ENCODE measurements around the gene HSPB9. TPM values are rescaled to one million over a fixed set of nuclear protein-coding genes. Genes with fewer than 3 reads are reported as not detected.

Gene HSPB9
- total and polyA plus RNA-seq, 2 donors (not counting 3 experiments of a cell fraction or from before 2014, with no cell fraction given), result not detected

GRCh38 chr17:42171831-42172230 lies 49.2 kb downstream of the HSPB9 start:
- dilution Hi-C loops (cut with MboI; ENCODE audit: extremely low pct_ligation_motif_present, low sequenced_read_pairs), result no loop called here
- Histone ChIP-seq H3K27me3 (ENCODE audit: control insufficient read depth in 2 of 2, insufficient read depth in 2 of 2, low read length in 2 of 2) (peaks cover 0 to 5% of the 10 kb centered on the region in 2 experiments), H3K27ac (ENCODE audit: insufficient read depth, low read depth, low read length) (no peak overlapping the region), H3K79me2 (ENCODE audit: control insufficient read depth, insufficient read depth, low read length) (no peaks in the 10 kb centered on the region), H3K4me2 (ENCODE audit: insufficient read depth, low read length) (no peak overlapping the region), H3K36me3 (ENCODE audit: control insufficient read depth in 2 of 2, extremely low read depth in 1 of 2, insufficient read depth in 2 of 2, low read length in 2 of 2) (no peaks in the 10 kb centered on the region), H4K20me1 (replicated peaks; ENCODE audit: control insufficient read depth, extremely low read depth, insufficient read depth, low read length) (no peaks in the 10 kb centered on the region), H3K4me3 (replicated peaks in 1 of 3; ENCODE audit: insufficient read depth in 1 of 3, low read depth in 1 of 3, low read length in 3 of 3) (no peak overlapping the region), H3K9me1 (replicated peaks; ENCODE audit: control insufficient read depth, extremely low read depth, insufficient read depth, low read length) (no peaks in the 10 kb centered on the region), H3K9me3 (replicated peaks; ENCODE audit: control insufficient read depth, insufficient read depth, low read length) (no peaks in the 10 kb centered on the region), H3K9ac (replicated peaks; ENCODE audit: extremely low read depth, insufficient read depth, low read length) (no peak overlapping the region), H3K4me1 (ENCODE audit: control insufficient read depth, extremely low read depth, insufficient read depth, low read length) (no peaks in the 10 kb centered on the region), H2AFZ (ENCODE audit: low read depth, low read length) (no peak overlapping the region)
- no peak for FAIRE-seq
- ChIA-PET CTCF (interaction anchor here (0.7 to 0.9 kb wide), 2 partner anchors 40 to 48 kb away, joined by 3 read pairs; no protein-coding TSS in a partner anchor), POLR2A (interaction anchor here (1.1 kb wide), 1 partner anchor 154 kb away, joined by 3 read pairs; the partner anchor contains the start of gene DNAJC7)
- DNase-seq (ENCODE audit: low read depth, low spot score), result no peak
- no peak for TF ChIP-seq JUN (IDR thresholded peaks at IDR 0.05; ENCODE audit: borderline replicate concordance, insufficient read depth, insufficient read length, low read depth)
- TF ChIP-seq GATA2 (IDR thresholded peaks at IDR 0.05; ENCODE audit: insufficient read depth, insufficient read length, low read depth, low read length), result no peak
- TF ChIP-seq MYC (IDR thresholded peaks at IDR 0.05; ENCODE audit: low read depth, low read length), result no peak
- BruUV-seq (replicated peaks), result no TSS peak
- intact Hi-C loops (cut with micrococcal nuclease), result no loop called here

Other genes with a start within 250 kb of the HSPB9 start
- gene ACLY, start 203.9 kb upstream of the HSPB9 start, total RNA-seq, result 324 and 329 TPM in 2 replicates
- gene ACLY, start 203.9 kb upstream of the HSPB9 start, polyA plus RNA-seq, result 174 and 176 TPM in 2 replicates
- gene ODAD4, start 192.2 kb upstream of the HSPB9 start, total RNA-seq, result 0.60 and 1.0 TPM in 2 replicates
- gene ODAD4, start 192.2 kb upstream of the HSPB9 start, polyA plus RNA-seq, result 0.19 TPM in 1 of 2 replicates, not detected in the other
- gene CNP, start 156.0 kb upstream of the HSPB9 start, total RNA-seq, result 84.9 and 88.3 TPM in 2 replicates
- gene CNP, start 156.0 kb upstream of the HSPB9 start, polyA plus RNA-seq, result 48.6 and 49.4 TPM in 2 replicates
- gene DNAJC7, start 105.4 kb upstream of the HSPB9 start, total RNA-seq, result 103 and 111 TPM in 2 replicates
- 16.0 and 19.8 TPM in 2 replicates for gene DNAJC7, start 105.4 kb upstream of the HSPB9 start, polyA plus RNA-seq
- gene NKIRAS2, start 102.7 kb upstream of the HSPB9 start, total RNA-seq, result 57.3 and 60.4 TPM in 2 replicates
- 87.6 and 96.9 TPM in 2 replicates for gene NKIRAS2, start 102.7 kb upstream of the HSPB9 start, polyA plus RNA-seq
- gene C17orf113, start 72.2 kb upstream of the HSPB9 start, total RNA-seq, result 0.18 and 0.20 TPM in 2 replicates
- 0.19 and 0.30 TPM in 2 replicates for gene C17orf113, start 72.2 kb upstream of the HSPB9 start, polyA plus RNA-seq
- gene ZNF385C, start 24.3 kb upstream of the HSPB9 start, total RNA-seq, result not detected in 2 replicates
- gene ZNF385C, start 24.3 kb upstream of the HSPB9 start, polyA plus RNA-seq, result 0.07 TPM in 1 of 2 replicates, not detected in the other
- gene DHX58, start 10.1 kb upstream of the HSPB9 start, total RNA-seq, result 3.1 and 6.4 TPM in 2 replicates
- gene DHX58, start 10.1 kb upstream of the HSPB9 start, polyA plus RNA-seq, result 9.0 and 12.7 TPM in 2 replicates
- 31.3 and 33.4 TPM in 2 replicates for gene KAT2A, start 1.4 kb upstream of the HSPB9 start, total RNA-seq
- 32.4 and 32.9 TPM in 2 replicates for gene KAT2A, start 1.4 kb upstream of the HSPB9 start, polyA plus RNA-seq
- gene RAB5C, start 32.2 kb downstream of the HSPB9 start, total RNA-seq, result 188 and 210 TPM in 2 replicates
- 357 and 408 TPM in 2 replicates for gene RAB5C, start 32.2 kb downstream of the HSPB9 start, polyA plus RNA-seq
- 0.11 TPM in 1 of 2 replicates, not detected in the other for gene KCNH4, start 58.3 kb downstream of the HSPB9 start, total RNA-seq
- 0.06 and 0.11 TPM in 2 replicates for gene KCNH4, start 58.3 kb downstream of the HSPB9 start, polyA plus RNA-seq
- gene HCRT, start 62.6 kb downstream of the HSPB9 start, total RNA-seq, result not detected in 2 replicates
- not detected in 2 replicates for gene HCRT, start 62.6 kb downstream of the HSPB9 start, polyA plus RNA-seq
- 9.8 TPM in 2 replicates for gene GHDC, start 71.7 kb downstream of the HSPB9 start, total RNA-seq
- 11.2 and 15.8 TPM in 2 replicates for gene GHDC, start 71.7 kb downstream of the HSPB9 start, polyA plus RNA-seq
- gene STAT5B, start 153.6 kb downstream of the HSPB9 start, total RNA-seq, result 53.1 and 53.7 TPM in 2 replicates
- 42.0 and 43.3 TPM in 2 replicates for gene STAT5B, start 153.6 kb downstream of the HSPB9 start, polyA plus RNA-seq
- 23.4 and 23.6 TPM in 2 replicates for gene STAT5A, start 165.7 kb downstream of the HSPB9 start, total RNA-seq
- 18.0 and 18.2 TPM in 2 replicates for gene STAT5A, start 165.7 kb downstream of the HSPB9 start, polyA plus RNA-seq